PC-3 (cell line): ENCODE measurements around the gene MT1A. TPM values are rescaled to one million over a fixed set of nuclear protein-coding genes. Genes with fewer than 3 reads are reported as not detected.

ENCODE experiments used
- ATAC-seq: fragments of 200-7000 bp; cut with Tn5 transposase; 2 replicates; pipeline ENCODE4 v1.9.1; 2020; ENCODE audit warnings: mild to moderate bottlenecking, moderate library complexity
- BruUV-seq: library from RNA; stranded (reverse); fragments of 400-500 nt; replicated peaks from 2 replicates; lab custom pipeline; 2021; lab: Mats Ljungman, UMichigan
- CTCF ChIA-PET: fragments of 300-600 bp; sonication (Branson Sonifier 250); formaldehyde crosslinking; loops from one replicate; lab custom pipeline; 2022; ENCODE audit warnings: antibody characterized with exemption; lab: Charles Lee
- POLR2A ChIA-PET: fragments of 300-600 bp; sonication (Branson Sonifier 250); formaldehyde crosslinking; loops from one replicate; lab custom pipeline; 2022; ENCODE audit warnings: antibody characterized with exemption; ENCODE audit not compliant: unreplicated experiment; lab: Charles Lee
- DNase-seq: peaks from one replicate; pipeline ENCODE4 v3.0.0-alpha.2; 2015
- H2AFZ ChIP-seq: fragments of 300-600 bp; sonication (generic); 2 replicates; pipeline ENCODE4 v1.6.0; 2016; ENCODE audit warnings: antibody characterized with exemption, low read length
- H3F3A ChIP-seq: fragments of 300-600 bp; sonication (generic); one replicate; pipeline ENCODE4 v1.6.0; 2017; ENCODE audit warnings: antibody characterized with exemption, low read length, control low read depth, mild to moderate bottlenecking; ENCODE audit not compliant: unreplicated experiment
- H3K27ac ChIP-seq: fragments of 300-600 bp; sonication (generic); 2 replicates; pipeline ENCODE4 v1.5.1; 2016; ENCODE audit warnings: mild to moderate bottlenecking, low read length
- H3K27me3 ChIP-seq: fragments of 300-600 bp; sonication (generic); 2 replicates; pipeline ENCODE4 v1.6.1; 2016; ENCODE audit warnings: low read length, mixed read lengths
- H3K36me3 ChIP-seq: fragments of 300-600 bp; sonication (generic); 2 replicates; pipeline ENCODE4 v1.6.1; 2016; ENCODE audit warnings: low read depth, mixed run types, low read length, mixed read lengths
- H3K4me1 ChIP-seq: fragments of 300-600 bp; sonication (generic); 2 replicates; pipeline ENCODE4 v1.5.1; 2016; ENCODE audit warnings: low read length; ENCODE audit not compliant: insufficient read depth
- H3K4me2 ChIP-seq: fragments of 300-600 bp; sonication (generic); 2 replicates; pipeline ENCODE4 v1.6.0; 2016; ENCODE audit warnings: low read length
- H3K4me3 ChIP-seq: fragments of 300-600 bp; sonication (generic); 2 replicates; pipeline ENCODE4 v1.5.1; 2016; ENCODE audit warnings: mild to moderate bottlenecking, low read length, mixed read lengths
- H3K79me2 ChIP-seq: fragments of 300-600 bp; sonication (generic); 2 replicates; pipeline ENCODE4 v1.6.1; 2017; ENCODE audit warnings: low read length, mixed read lengths
- H3K9ac ChIP-seq: fragments of 300-600 bp; sonication (generic); 2 replicates; pipeline ENCODE4 v1.6.0; 2016; ENCODE audit warnings: mild to moderate bottlenecking, low read length
- H3K9me2 ChIP-seq: fragments of 300-600 bp; sonication (generic); replicated peaks from 2 replicates; pipeline ENCODE4 v1.6.1; 2016; ENCODE audit warnings: mixed run types, low read length, mixed read lengths
- H3K9me3 ChIP-seq: fragments of 300-600 bp; sonication (generic); 2 replicates; pipeline ENCODE4 v1.6.1; 2016; ENCODE audit warnings: low read length, mixed read lengths
- H4K20me1 ChIP-seq: fragments of 300-600 bp; sonication (generic); 2 replicates; pipeline ENCODE4 v1.6.1; 2016; ENCODE audit warnings: low read length, mixed read lengths
- CTCF ChIP-seq: fragments of 300-600 bp; sonication (generic); conservative IDR thresholded peaks from 2 replicates; pipeline ENCODE4 v1.5.1; 2017; ENCODE audit warnings: antibody characterized with exemption, low read depth, mild to moderate bottlenecking, low read length
- EZH2 ChIP-seq: fragments of 300-600 bp; sonication (generic); IDR thresholded peaks from one replicate; pipeline ENCODE4 v1.6.1; 2017; ENCODE audit warnings: antibody characterized with exemption, mild to moderate bottlenecking, low read length; ENCODE audit not compliant: unreplicated experiment
- EZH2phosphoT487 ChIP-seq: fragments of 300-600 bp; sonication (generic); IDR thresholded peaks from 2 replicates; pipeline ENCODE4 v1.6.1; 2018; ENCODE audit warnings: mild to moderate bottlenecking, antibody characterized with exemption, low read length, borderline replicate concordance
- intact Hi-C: fragments of 100-400 bp; cut with micrococcal nuclease; formaldehyde crosslinking; loops from 2 replicates; pipeline ENCODE4 v1.9.0; 2023
- total RNA-seq: library from RNA; depleted of rRNA; stranded (reverse); fragments of >200 nt; gene quantifications from 2 replicates; pipeline ENCODE4 v1.2.3, GENCODE V29; 2014

Gene MT1A
- total RNA-seq, 1 experiment from 2014 or later, result not detected

GRCh38 chr16:56667581-56668571 is 29.4 kb downstream of the MT1A start, which contains the start of gene MT1G:
TSS of gene MT1G (minus strand) at chr16:56668065. CDS start at chr16:56667993, 72 bp downstream.
- ChIA-PET POLR2A (no interaction called here), CTCF (no interaction called here)
- DNase-seq (no peak), ATAC-seq (no peak)
- Histone ChIP-seq H3K9me3 (no peaks in the 10 kb centered on the region), H3K36me3 (no peaks in the 10 kb centered on the region), H3K4me3 (no peak within 1 kb of the TSS), H3K4me1 (peaks cover 13% of the 10 kb centered on the region), H2AFZ (no peak within 1 kb of the TSS), H3K27ac (no peak within 1 kb of the TSS), H3K9me2 (no peaks in the 10 kb centered on the region), H4K20me1 (no peaks in the 10 kb centered on the region), H3K27me3 (no peaks in the 10 kb centered on the region), H3K79me2 (no peaks in the 10 kb centered on the region), H3K4me2 (no peak within 1 kb of the TSS), H3F3A (no peaks in the 10 kb centered on the region), H3K9ac (no peak within 1 kb of the TSS)
- no TSS peak for BruUV-seq
- intact Hi-C loops, result no loop called here
- TF ChIP-seq CTCF (no peak), EZH2phosphoT487 (no peak), EZH2 (no peak)

GRCh38 chr16:56669005-56669839 is 30.8 kb downstream of the MT1A start, which contains the start of gene MT1H:
TSS of gene MT1H (plus strand) at chr16:56669814. CDS start at chr16:56669885, 71 bp downstream.
- no peak for ATAC-seq
- ChIA-PET CTCF (no interaction called here), POLR2A (no interaction called here)
- no peak for TF ChIP-seq CTCF
- no peak for TF ChIP-seq EZH2phosphoT487
- TF ChIP-seq EZH2, result no peak
- H3K27me3 ChIP-seq, result no peaks in the 10 kb centered on the region
- DNase-seq, result no peak
- H3K4me1 ChIP-seq, result peaks cover 22% of the 10 kb centered on the region
- H3K4me3 ChIP-seq, result no peak within 1 kb of the TSS
- no peak within 1 kb of the TSS for H3K27ac ChIP-seq
- no peaks in the 10 kb centered on the region for H3K79me2 ChIP-seq
- H4K20me1 ChIP-seq, result no peaks in the 10 kb centered on the region
- H3K36me3 ChIP-seq, result no peaks in the 10 kb centered on the region
- no peak within 1 kb of the TSS for H3K9ac ChIP-seq
- no peak within 1 kb of the TSS for H2AFZ ChIP-seq
- intact Hi-C loops, result no loop called here
- H3K4me2 ChIP-seq, result no peak within 1 kb of the TSS
- H3F3A ChIP-seq, result no peaks in the 10 kb centered on the region
- H3K9me3 ChIP-seq, result no peaks in the 10 kb centered on the region
- BruUV-seq, result no TSS peak
- H3K9me2 ChIP-seq, result no peaks in the 10 kb centered on the region
